Activated CD8-positive, alpha-beta T cell treated with anti-CD3 and anti-CD28 coated beads, Interleukin-2, amount 10 ng/mL, durations not matched to agents 7 days and 5 days (primary cell): Measurements from ENCODE around the gene ZNF93. TPM values are rescaled to one million over a fixed set of nuclear protein-coding genes. Genes with fewer than 3 reads are reported as not detected.
"Not testable (repeated sequence)": the region's sequence is repeated elsewhere in the genome, so short reads cannot be mapped to it uniquely, and the experiment has no call there.

ENCODE experiments used
- ATAC-seq: fragments of 150-1000 bp; cut with Tn5 transposase; one replicate; pipeline ENCODE4 v1.10.0; 2021; ENCODE audit warnings: moderate library complexity
- CTCF ChIA-PET: fragments of 350-600 bp; sonication (Branson Sonifier 250); formaldehyde crosslinking; loops from one replicate; lab custom pipeline; 2021; ENCODE audit warnings: antibody characterized with exemption; lab: Charles Lee
- POLR2A ChIA-PET: fragments of 350-600 bp; sonication (Branson Sonifier 250); formaldehyde crosslinking; loops from one replicate; lab custom pipeline; 2021; ENCODE audit warnings: antibody characterized with exemption; lab: Charles Lee
- DNase-seq: peaks from one replicate; pipeline ENCODE4 v3.0.0-alpha.2; 2020
- H3K27ac Mint-ChIP-seq: one replicate; pipeline ENCODE4 v1.8.0; 2021; ENCODE audit warnings: mild to moderate bottlenecking, mixed read lengths
- H3K27me3 Mint-ChIP-seq: one replicate; pipeline ENCODE4 v1.8.0; 2021; ENCODE audit warnings: low read depth, mixed read lengths
- H3K36me3 Mint-ChIP-seq: one replicate; pipeline ENCODE4 v1.8.0; 2021; ENCODE audit warnings: low read depth, mixed read lengths
- H3K4me1 Mint-ChIP-seq: one replicate; pipeline ENCODE4 v1.8.0; 2021; ENCODE audit warnings: low read depth, mixed read lengths
- H3K4me3 Mint-ChIP-seq: one replicate; pipeline ENCODE4 v1.8.0; 2021; ENCODE audit warnings: mild to moderate bottlenecking, mixed read lengths
- H3K9me3 Mint-ChIP-seq: one replicate; pipeline ENCODE4 v1.8.0; 2022; ENCODE audit warnings: mixed read lengths; ENCODE audit not compliant: insufficient read depth
- total RNA-seq, 2 experiments: library from RNA; stranded (reverse); gene quantifications; one replicate each; pipeline ENCODE4 v1.2.3, GENCODE V29; 2021

ZNF93 gene
- total RNA-seq, 2 experiments from 2014 or later: 15.8 to 17.9 TPM

DNA sequence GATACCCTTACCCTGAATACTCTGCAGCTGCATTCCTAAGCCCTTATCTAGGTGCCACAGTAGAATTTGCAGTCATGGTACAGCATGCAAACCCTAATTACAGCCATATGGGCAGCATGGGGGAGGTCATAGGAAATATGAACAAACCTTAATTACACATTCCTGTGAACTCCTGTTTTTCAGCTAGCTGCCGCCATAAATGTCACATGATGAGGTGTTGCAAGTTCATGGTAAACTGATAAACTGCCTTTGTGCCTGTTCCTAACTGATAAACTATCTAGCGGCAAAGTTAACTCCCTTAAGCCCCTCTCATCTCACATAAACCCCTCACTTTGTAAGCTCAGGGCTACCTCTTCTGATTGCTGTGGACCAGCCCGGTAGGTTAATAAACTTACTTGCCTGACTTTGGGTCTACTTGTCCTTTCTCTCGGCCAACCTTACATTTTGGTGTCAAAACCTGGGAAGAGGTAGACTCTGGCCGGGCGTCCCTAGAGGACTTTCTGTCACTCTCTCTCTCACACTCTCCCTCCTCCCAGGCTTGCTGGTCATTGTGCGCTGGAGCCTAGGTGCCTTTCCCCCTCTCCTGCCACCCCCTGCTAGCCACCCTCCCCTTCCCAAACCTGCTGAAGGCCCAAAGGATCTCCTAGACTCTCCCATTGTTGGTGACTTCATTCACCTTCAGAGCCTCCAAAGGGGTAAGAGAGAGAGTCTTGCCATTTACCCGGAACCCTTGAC is 43.3 kb downstream of the ZNF93 start:
- ChIA-PET CTCF (no interaction called here), POLR2A (no interaction called here)
- Mint-ChIP-seq H3K4me1 (no peaks in the 10 kb centered on the region), H3K4me3 (no peak overlapping the region), H3K27me3 (no peaks in the 10 kb centered on the region), H3K9me3 (peaks cover 47% of the 10 kb centered on the region), H3K36me3 (peaks cover 5% of the 10 kb centered on the region), H3K27ac (no peak overlapping the region)
- DNase-seq: no peak
- no peak for ATAC-seq

DNA sequence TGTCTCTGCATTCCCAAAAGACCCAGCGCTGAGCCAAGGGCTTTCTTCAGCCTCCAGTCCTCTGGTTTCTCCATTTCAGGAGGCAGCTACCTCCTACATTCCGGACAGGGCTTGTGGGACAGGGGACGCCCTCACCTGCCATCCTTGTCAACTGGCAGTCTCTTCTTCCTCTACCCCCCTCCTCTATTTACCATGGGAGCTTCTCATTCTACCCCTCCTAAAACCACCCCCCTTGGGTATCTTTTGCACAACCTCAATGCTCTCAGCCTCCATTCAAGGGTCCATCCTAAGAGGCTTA is 43.8 kb downstream of the ZNF93 start:
- ChIA-PET CTCF (no interaction called here), POLR2A (no interaction called here)
- peaks cover 2% of the 10 kb centered on the region for H3K36me3 Mint-ChIP-seq
- ATAC-seq: no peak
- no peak for DNase-seq
- H3K4me1 Mint-ChIP-seq: no peaks in the 10 kb centered on the region
- peaks cover 42% of the 10 kb centered on the region for H3K9me3 Mint-ChIP-seq
- no peak overlapping the region for H3K27ac Mint-ChIP-seq
- H3K4me3 Mint-ChIP-seq: no peak overlapping the region
- H3K27me3 Mint-ChIP-seq: no peaks in the 10 kb centered on the region

DNA sequence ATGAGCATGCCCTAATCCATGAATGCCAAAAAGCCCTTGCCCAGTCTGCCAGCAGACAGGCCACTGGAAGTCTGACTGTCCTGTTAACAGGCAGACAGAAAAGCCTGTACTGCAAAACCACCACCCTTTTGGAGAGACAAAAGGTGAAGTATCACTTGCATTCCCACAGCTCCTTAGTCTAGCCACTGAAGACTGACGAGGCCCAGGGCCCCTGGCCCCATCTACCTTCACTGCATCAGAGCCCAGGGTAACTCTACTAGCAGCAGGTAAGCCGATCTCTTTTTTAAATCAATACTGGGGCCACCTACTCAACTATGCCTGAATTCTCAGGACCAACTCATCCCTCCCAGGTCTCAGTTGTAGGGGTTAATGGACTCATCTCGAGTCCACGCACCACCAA is 45.5 kb downstream of the ZNF93 start:
- ATAC-seq (no peak), DNase-seq (no peak)
- Mint-ChIP-seq H3K27ac (no peak overlapping the region), H3K36me3 (peaks cover 2% of the 10 kb centered on the region), H3K4me1 (no peaks in the 10 kb centered on the region), H3K9me3 (peaks cover 25% of the 10 kb centered on the region), H3K4me3 (no peak overlapping the region), H3K27me3 (no peaks in the 10 kb centered on the region)
- ChIA-PET POLR2A (no interaction called here), CTCF (no interaction called here)

DNA sequence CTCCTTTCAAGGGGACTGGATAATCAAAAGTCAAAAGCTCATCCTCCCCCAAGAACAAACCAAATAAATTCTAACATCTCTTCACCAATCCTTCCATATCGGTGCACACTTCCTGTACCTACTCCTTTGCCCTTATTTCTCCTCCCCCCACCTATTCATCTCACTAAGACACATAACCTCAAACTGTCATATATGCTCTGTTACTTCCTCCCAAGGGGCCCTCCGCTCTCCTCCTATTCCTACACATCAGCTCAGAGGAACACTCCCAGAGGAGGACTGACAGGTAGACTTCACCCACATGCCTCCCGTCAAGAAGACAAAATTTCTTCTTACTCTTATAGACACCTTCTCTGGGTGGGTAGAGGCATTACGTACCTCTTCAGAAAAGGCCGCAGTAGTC is 48.1 kb downstream of the ZNF93 start:
- CTCF ChIA-PET: no interaction called here
- H3K27me3 Mint-ChIP-seq: no peaks in the 10 kb centered on the region
- H3K4me1 Mint-ChIP-seq: no peaks in the 10 kb centered on the region
- POLR2A ChIA-PET: no interaction called here
- no peaks in the 10 kb centered on the region for H3K36me3 Mint-ChIP-seq
- H3K9me3 Mint-ChIP-seq: peaks cover 8% of the 10 kb centered on the region
- no peak for DNase-seq
- H3K27ac Mint-ChIP-seq: no peak overlapping the region
- no peak overlapping the region for H3K4me3 Mint-ChIP-seq
- no peak for ATAC-seq

DNA sequence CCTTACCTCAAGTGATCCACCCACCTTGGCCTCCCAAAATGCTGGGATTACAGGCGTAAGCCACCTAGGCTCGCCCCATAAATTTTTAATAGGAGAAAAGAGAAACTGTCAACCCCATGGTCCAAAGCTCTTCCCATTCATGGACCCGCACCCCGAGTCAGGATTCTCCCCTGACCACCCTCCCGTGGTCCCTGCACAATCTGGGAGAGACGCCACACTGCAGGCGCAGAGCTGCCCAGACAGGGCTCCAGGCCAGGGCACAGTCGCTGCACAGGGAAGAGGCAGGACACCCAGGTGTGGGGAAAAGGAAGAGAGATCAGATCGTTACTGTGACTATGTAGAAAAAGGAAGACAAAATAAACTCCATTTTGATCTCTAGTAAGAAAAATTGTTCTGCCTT is 54.5 kb downstream of the ZNF93 start:
- no peak overlapping the region for H3K4me3 Mint-ChIP-seq
- no peak overlapping the region for H3K27ac Mint-ChIP-seq
- peaks cover 4% of the 10 kb centered on the region for H3K4me1 Mint-ChIP-seq
- ChIA-PET POLR2A (interaction anchor here (0.5 kb wide), 1 partner anchor 276 kb away, joined by 3 read pairs; no protein-coding TSS in a partner anchor), CTCF (no interaction called here)
- peaks cover 4% of the 10 kb centered on the region for H3K9me3 Mint-ChIP-seq
- peaks cover 2% of the 10 kb centered on the region for H3K36me3 Mint-ChIP-seq
- H3K27me3 Mint-ChIP-seq: no peaks in the 10 kb centered on the region
- no peak for DNase-seq
- no peak for ATAC-seq

DNA sequence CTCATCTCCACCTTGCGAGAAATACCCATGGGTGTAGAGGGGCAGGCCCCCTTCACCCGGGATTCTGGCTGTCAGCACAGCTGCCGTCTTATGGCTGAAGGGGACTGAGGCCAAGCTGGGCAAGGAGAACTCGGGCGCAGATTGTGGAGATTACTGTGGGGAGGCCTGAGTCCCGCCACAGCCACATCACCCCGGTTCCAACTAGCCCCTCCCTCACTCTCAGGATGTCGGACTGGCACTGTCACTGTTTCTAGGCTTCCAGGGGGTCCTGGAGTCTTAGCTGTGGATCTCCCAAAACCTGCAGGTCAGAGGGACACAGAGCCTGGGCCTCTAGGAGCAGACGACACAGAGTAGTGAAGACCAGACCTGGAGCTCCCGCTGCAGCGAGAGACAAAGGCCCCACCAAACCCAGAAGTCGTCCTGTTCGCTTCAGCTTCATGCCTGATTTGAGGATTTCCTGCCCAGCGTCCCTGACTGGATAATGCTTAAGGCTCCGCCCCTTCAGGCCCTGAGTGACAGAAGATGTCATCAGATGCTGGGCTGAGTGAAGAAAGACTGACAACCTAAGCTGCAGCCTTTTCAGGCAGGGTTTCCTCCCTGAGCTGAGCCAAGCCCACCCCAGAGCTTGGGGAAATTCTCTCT is 55.8 kb downstream of the ZNF93 start:
- CTCF ChIA-PET: no interaction called here
- Mint-ChIP-seq H3K27ac (no peak overlapping the region), H3K4me3 (no peak overlapping the region), H3K4me1 (peaks cover 4% of the 10 kb centered on the region), H3K27me3 (no peaks in the 10 kb centered on the region), H3K9me3 (peaks cover 4% of the 10 kb centered on the region), H3K36me3 (peaks cover 2% of the 10 kb centered on the region)
- ATAC-seq (no peak), DNase-seq (no peak)
- POLR2A ChIA-PET: interaction anchor here (0.6 kb wide), 1 partner anchor 111 kb away, joined by 3 read pairs; no protein-coding TSS in a partner anchor

DNA sequence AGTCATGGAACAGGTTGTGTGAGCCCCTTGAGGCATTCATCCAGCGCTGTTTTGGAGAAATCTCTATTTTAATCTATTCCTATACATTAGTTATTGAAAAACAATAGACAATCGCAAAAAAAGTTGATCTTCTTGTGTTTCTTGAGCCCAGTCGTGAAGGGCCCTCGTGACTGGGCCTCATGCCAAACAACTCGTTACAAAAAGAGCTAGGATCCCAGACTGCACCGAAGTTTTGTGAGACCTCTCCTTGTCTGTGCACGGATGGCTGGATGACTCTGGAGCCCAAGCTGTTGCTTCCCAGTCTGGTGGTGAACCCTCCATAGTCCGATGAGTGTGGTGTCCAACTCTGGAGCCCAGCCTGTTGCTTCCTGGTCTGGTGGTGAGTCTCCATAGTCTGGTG is 57.0 kb downstream of the ZNF93 start:
- POLR2A ChIA-PET, H3K27ac Mint-ChIP-seq, DNase-seq, H3K27me3 Mint-ChIP-seq, ATAC-seq, H3K4me3 Mint-ChIP-seq, H3K4me1 Mint-ChIP-seq, H3K9me3 Mint-ChIP-seq, H3K36me3 Mint-ChIP-seq: not testable (repeated sequence)
- CTCF ChIA-PET: interaction anchor here (2.2 kb wide), 1 partner anchor 427 kb away, joined by 6 read pairs; no protein-coding TSS in a partner anchor

DNA sequence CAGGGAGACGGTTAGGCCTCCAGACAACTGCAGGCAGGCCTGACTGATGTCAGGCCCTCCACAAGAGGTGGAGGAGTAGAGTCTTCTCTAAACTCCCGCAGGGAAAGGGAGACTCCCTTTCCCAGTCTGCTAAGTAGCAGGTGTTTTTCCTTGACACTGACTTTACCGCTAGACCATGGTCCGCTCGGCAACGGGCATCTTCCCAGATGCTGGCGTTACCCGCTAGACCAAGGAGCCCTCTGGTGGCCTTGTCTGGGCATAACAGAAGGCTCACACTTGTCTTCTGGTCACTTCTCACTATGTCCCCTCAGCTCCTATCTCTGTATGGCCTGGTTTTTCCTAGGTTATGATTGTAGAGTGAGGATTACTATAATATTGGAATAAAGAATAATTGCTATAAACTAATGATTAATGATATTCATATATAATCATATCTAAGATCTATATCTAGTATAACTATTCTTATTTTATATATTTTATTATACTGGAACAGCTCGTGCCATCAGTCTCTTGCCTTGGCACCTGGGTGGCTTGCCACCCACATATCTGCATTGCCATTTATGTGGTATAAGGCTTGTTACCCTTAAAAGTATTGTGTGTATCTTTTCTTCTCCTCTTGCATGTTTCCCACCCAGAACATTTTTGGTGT is 58.5 kb downstream of the ZNF93 start:
- peak; percentile 74 for DNase-seq
- H3K4me1 Mint-ChIP-seq, H3K36me3 Mint-ChIP-seq, H3K27ac Mint-ChIP-seq, H3K27me3 Mint-ChIP-seq, H3K4me3 Mint-ChIP-seq, ATAC-seq, POLR2A ChIA-PET: not testable (repeated sequence)
- H3K9me3 Mint-ChIP-seq: peaks cover 15% of the 10 kb centered on the region
- CTCF ChIA-PET: interaction anchor here (1.3 to 2.2 kb wide), 4 partner anchors 9 to 428 kb away, joined by 3 to 6 read pairs (median 4); no protein-coding TSS in a partner anchor

DNA sequence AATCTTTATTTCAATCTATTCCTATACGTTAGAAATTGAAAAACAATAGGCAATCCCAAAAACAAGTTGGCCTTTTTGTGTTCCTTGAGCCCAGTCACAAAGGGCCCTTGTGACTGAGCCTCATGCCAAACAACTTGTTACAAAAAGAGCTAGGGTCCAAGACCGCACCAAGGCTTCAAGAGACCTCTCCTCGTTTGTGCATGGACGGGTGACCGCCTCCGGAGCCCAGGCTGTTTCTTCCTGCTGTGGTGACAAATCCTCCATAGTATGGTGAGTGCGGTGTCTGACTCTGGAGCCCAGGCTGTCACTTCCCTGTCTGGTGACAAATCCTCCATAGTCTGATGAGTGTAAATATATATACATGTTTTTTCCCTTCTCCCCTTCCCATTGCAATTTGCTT is 63.7 kb downstream of the ZNF93 start:
- ChIA-PET POLR2A (no interaction called here), CTCF (no interaction called here)
- no peaks in the 10 kb centered on the region for H3K27me3 Mint-ChIP-seq
- ATAC-seq: no peak
- no peak for DNase-seq
- no peaks in the 10 kb centered on the region for H3K4me1 Mint-ChIP-seq
- no peak overlapping the region for H3K4me3 Mint-ChIP-seq
- H3K27ac Mint-ChIP-seq: no peak overlapping the region
- peaks cover 48% of the 10 kb centered on the region for H3K9me3 Mint-ChIP-seq
- peaks cover 5% of the 10 kb centered on the region for H3K36me3 Mint-ChIP-seq

DNA sequence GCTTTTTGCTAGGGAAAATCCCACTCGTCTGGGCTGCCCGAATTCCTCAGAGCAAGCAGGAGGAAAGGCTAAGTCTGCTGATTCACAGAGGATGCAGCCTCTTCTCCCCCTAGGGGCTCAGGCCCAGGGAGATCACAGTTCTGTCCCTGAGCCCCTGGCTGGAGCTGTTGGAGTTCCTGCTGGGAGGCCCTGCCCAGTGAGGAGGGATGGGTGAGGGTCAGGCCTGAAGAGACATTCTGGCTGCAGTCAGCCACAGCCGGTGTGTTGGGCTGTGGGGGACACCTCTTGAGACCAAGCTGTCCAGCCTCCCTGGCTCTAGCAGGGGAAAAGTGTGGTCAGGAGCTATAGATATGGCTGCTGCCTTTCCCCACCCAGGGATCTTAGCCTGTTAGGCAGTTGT is 65.4 kb downstream of the ZNF93 start:
- H3K9me3 Mint-ChIP-seq: peaks cover 49% of the 10 kb centered on the region
- H3K27ac Mint-ChIP-seq, ATAC-seq, CTCF ChIA-PET, H3K4me1 Mint-ChIP-seq, POLR2A ChIA-PET, DNase-seq, H3K4me3 Mint-ChIP-seq, H3K36me3 Mint-ChIP-seq, H3K27me3 Mint-ChIP-seq: not testable (repeated sequence)

DNA sequence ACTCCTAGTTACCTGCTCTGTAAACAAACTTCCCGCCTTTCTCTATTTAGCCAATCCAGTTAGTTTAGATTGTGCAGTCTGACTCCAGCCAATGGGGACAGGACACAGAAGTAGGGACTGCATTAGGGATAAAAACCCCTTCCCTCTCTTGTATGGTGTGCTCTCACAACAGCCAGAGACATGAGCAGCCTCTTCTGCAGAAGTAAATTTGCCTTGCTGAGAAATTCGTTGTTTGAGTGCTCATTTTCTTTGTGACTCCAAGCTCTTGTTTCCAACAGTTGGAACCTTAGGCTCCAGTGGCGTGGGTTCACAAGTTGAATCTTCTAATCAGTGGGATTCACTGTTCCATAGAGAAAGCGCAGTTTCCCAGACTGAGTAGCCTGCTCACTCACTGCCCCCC is 66.1 kb downstream of the ZNF93 start:
- H3K4me3 Mint-ChIP-seq: no peak overlapping the region
- no peaks in the 10 kb centered on the region for H3K4me1 Mint-ChIP-seq
- ChIA-PET POLR2A (no interaction called here), CTCF (no interaction called here)
- ATAC-seq: no peak
- no peak overlapping the region for H3K27ac Mint-ChIP-seq
- peaks cover 49% of the 10 kb centered on the region for H3K9me3 Mint-ChIP-seq
- DNase-seq: no peak
- H3K27me3 Mint-ChIP-seq: no peaks in the 10 kb centered on the region
- H3K36me3 Mint-ChIP-seq: peaks cover 5% of the 10 kb centered on the region
